Epithelial cell of proximal tubule (primary cell): Measurements from ENCODE around the gene HDHD2. TPM values are rescaled to one million over a fixed set of nuclear protein-coding genes. Genes with fewer than 3 reads are reported as not detected.

Source experiments
- DNase-seq: peaks from one replicate; pipeline ENCODE4 v3.0.0-alpha.2; 2011; ENCODE audit warnings: low read depth
- H3K4me3 ChIP-seq: 2 replicates; pipeline ENCODE4 v1.5.1; 2011; ENCODE audit warnings: low read depth, mild to moderate bottlenecking, low read length
- CTCF ChIP-seq: conservative IDR thresholded peaks from 2 replicates; pipeline ENCODE4 v1.5.1; 2012; ENCODE audit warnings: low read depth, mild to moderate bottlenecking, low read length
- total RNA-seq: library from RNA; depleted of rRNA; stranded (reverse); fragments of >200 nt; gene quantifications from 2 replicates; pipeline ENCODE4 v1.2.3, GENCODE V29; 2015

The HDHD2 gene
- total RNA-seq, 1 donor from 2014 or later: 10.6 TPM

DNA sequence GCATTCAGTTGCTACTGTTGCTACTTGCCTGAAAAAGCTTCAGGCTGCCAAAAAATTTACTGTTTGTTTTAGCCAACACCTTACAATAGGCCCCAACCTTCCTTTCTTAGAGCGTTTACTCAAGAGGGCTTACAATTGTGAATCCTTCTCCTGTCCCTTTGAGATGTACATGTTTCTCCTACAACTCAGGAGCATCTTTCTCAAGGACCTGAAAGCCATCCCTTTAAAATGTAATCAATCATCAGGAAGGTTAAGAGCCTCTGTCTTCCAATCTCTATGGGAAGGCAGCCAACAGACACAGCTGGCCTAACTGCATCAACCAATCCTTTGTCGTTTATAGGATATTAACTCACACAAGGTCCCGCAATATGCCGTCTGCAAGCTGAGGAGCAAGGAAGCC lies 29.2 kb upstream of the HDHD2 start:
- no peak for DNase-seq
- no peak for TF ChIP-seq CTCF
- H3K4me3 ChIP-seq: no peak overlapping the region

DNA sequence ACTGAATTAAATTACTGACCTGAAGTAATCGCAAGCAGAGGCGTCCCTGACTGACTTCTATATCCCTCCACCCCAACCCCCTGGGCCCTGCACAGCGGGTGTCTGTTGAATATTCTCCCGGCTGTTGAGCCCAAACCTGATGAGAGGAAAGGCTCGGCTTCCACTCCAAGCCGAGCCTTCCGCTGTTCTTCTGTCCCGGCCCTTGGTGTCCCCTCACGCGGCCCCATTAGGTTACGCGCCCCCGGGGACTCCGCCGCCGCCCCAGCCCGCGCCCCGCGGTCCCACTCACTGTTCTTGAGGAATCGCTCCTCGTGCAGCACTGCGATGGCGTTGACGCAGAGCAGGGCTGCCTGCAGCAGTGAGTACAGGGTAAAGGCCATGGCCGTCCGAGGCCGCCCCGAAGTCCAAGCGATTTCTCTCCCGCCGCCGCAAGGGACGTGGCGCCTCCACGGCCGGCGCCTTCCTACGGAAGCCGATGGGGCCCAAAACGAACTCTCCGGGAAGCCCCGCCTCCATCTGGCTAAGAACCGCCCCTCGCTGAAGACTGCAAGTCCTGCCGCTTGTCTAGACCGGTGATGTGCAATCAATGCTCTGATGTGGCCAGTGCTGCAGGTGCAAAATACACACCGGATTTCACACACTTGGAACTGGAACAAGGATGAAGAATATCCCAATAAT lies 25.7 kb upstream of the HDHD2 start, which contains the start of gene IER3IP1:
TSS of gene IER3IP1 (minus strand) at position 467 of the 678 bp plus-strand sequence. CDS start at position 380, 87 bp downstream.
- DNase-seq: no peak
- peak within 1 kb of the TSS; percentile 98 for H3K4me3 ChIP-seq
- TF ChIP-seq CTCF: no peak

DNA sequence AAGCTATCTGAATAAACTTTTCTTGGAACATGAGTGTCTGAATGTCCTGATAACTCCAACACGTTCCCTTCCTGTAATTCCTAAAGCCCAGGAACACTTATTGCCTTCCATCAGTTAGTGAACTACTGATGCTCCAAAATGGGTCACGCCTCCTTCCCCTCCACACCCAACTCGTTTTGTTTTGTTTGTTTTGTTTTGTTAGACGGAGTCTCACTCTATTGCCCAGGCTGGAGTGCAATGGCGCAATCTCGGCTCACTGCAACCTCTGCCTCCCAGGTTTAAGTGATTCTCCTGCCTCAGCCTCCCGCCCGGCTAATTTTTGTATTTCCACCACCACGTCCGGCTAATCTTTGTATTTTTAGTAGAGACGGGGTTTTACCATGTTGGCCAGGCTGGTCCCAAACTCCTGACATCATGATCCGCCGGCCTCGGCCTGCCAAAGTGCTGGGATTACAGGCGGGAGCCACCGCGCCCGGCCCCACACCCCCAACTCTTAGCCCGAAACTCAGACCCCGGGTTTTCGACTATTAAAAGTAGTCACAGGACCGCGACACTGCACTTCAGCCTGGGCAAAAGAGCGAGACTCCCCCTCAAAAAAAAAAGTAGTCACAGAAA lies 25.1 kb upstream of the HDHD2 start:
- TF ChIP-seq CTCF: no peak
- no peak for DNase-seq
- peak overlapping the region; percentile 98 for H3K4me3 ChIP-seq

DNA sequence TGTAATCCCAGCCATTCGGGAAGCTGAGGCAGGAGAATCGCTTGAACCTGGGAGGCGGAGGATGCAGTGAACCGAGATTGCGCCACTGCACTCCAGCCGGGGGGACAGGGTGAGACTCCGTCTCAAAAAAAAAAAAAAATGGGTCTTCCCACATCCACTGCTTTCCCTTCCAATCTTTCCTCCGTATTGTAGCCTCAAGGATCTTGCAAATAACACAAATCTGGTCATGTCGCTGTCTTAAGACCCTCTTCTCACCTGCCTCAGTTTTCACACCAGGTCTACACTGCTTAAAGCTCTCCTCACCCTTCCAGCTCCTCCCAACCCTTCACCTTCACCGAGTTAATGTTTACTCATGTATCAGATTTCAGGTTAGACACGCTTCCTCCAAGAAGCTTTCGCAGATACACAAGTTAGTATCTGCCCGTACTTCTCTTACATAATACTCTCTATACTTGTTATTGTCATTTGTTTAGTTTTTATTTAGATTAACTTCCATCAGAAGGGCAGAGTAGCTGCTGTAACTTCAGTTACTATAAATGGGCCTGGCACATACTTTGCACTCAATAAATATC lies 24.3 kb upstream of the HDHD2 start:
- no peak for TF ChIP-seq CTCF
- DNase-seq: peak; percentile 59
- peak overlapping the region; percentile 98 for H3K4me3 ChIP-seq

GRCh38 chr18:47172476-47172875 lies 22.2 kb upstream of the HDHD2 start:
- no peak for TF ChIP-seq CTCF
- no peak overlapping the region for H3K4me3 ChIP-seq
- DNase-seq: no peak

- DNase-seq: no peak
- no peak overlapping the region for H3K4me3 ChIP-seq
- TF ChIP-seq CTCF: no peak
Observed at GRCh38 chr18:47168913-47169312, 18.6 kb upstream of the HDHD2 start.
